RKO (cell line): Measurements from ENCODE around the gene BIRC6.
"Not testable (repeated sequence)": the region's sequence is repeated elsewhere in the genome, so short reads cannot be mapped to it uniquely, and the experiment has no call there.

Experiments used
- DNase-seq: peaks from one replicate; pipeline ENCODE4 v3.0.0-alpha.2; 2016; ENCODE audit warnings: low spot score

BIRC6 gene

GRCh38 chr2:32614084-32614483, 257.3 kb downstream of the BIRC6 start:
- no peak for DNase-seq

GRCh38 chr2:32617599-32618189, 260.9 kb downstream of the BIRC6 start:
- DNase-seq, result no peak

- DNase-seq, result no peak
Measured at GRCh38 chr2:32622570-32623310, 265.9 kb downstream of the BIRC6 start.

GRCh38 chr2:32623311-32623706, 266.5 kb downstream of the BIRC6 start:
- DNase-seq, result no peak

GRCh38 chr2:32624812-32625211, 268.0 kb downstream of the BIRC6 start:
- no peak for DNase-seq

- no peak for DNase-seq
Measured at GRCh38 chr2:32626639-32627221, 269.9 kb downstream of the BIRC6 start.

- no peak for DNase-seq
Measured at GRCh38 chr2:32627441-32627813, 270.6 kb downstream of the BIRC6 start.

GRCh38 chr2:32627814-32628579, 271.2 kb downstream of the BIRC6 start, which contains the start of gene TTC27:
Gene TTC27, plus strand, starts transcription at chr2:32628050. Its CDS starts 243 bp downstream, at chr2:32628293.
- peak; percentile 95 for DNase-seq

- peak; percentile 87 for DNase-seq
Measured at GRCh38 chr2:32632089-32632488, 275.3 kb downstream of the BIRC6 start.

GRCh38 chr2:32633040-32633439, 276.2 kb downstream of the BIRC6 start:
- no peak for DNase-seq

- DNase-seq, result not testable (repeated sequence)
Measured at GRCh38 chr2:32638548-32638947, 281.7 kb downstream of the BIRC6 start.

- no peak for DNase-seq
Measured at GRCh38 chr2:32641180-32641579, 284.4 kb downstream of the BIRC6 start.

GRCh38 chr2:32647180-32647651, 290.4 kb downstream of the BIRC6 start:
- no peak for DNase-seq

GRCh38 chr2:32652555-32653209, 295.9 kb downstream of the BIRC6 start:
- no peak for DNase-seq

GRCh38 chr2:32656069-32656468, 299.2 kb downstream of the BIRC6 start:
- DNase-seq, result no peak

GRCh38 chr2:32663864-32664263, 307.0 kb downstream of the BIRC6 start:
- DNase-seq, result no peak

GRCh38 chr2:32666704-32667103, 309.9 kb downstream of the BIRC6 start:
- no peak for DNase-seq

GRCh38 chr2:32668254-32668653, 311.4 kb downstream of the BIRC6 start:
- no peak for DNase-seq
